SK-N-SH (cell line): ENCODE results near the gene WASHC3.

Experiments used
- MEF2A ChIP-seq: IDR thresholded peaks from 2 replicates; pipeline ENCODE4 v1.4.0; 2012; ENCODE audit warnings: low read depth, borderline replicate concordance
- NFIC ChIP-seq: IDR thresholded peaks from 2 replicates; pipeline ENCODE4 v1.4.0; 2012; ENCODE audit warnings: borderline replicate concordance
- TAF1 ChIP-seq: IDR thresholded peaks from 2 replicates; pipeline ENCODE4 v1.6.1; 2012; ENCODE audit warnings: low read depth, mild to moderate bottlenecking, low read length, moderate library complexity, borderline replicate concordance
- USF2 ChIP-seq: fragments of 150-350 bp; IDR thresholded peaks from 2 replicates; pipeline ENCODE4 v1.6.1; 2017; ENCODE audit warnings: antibody characterized with exemption, low read length, low read depth, borderline replicate concordance
- TF ChIP-seq, protein P1 (sequence below): fragments of 200-600 bp; sonication (generic); IDR thresholded peaks from 2 replicates; pipeline ENCODE4 v1.6.1; 2017; ENCODE audit warnings: antibody characterized with exemption, mild to moderate bottlenecking, moderate library complexity

DNA sequence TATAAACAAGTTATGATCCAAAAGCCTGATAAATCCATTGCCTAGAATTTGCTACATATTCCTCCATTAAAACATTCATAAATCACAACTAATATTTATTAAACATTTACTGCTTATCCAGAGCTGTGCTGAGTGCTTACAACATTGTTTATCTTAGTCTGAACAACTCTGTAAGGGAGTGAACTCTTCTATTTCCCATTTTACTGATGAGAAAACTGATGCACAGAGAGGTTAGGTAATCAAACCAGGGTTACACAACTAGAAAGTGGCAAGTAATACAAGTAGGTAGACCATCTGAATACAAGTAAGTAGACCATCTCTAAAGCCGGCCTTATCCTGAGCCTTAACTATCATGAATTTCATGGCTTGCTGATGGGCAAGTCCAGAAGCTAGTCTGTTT is 39.5 kb downstream of the WASHC3 start:
- TF ChIP-seq NFIC = no peak
- no peak for TF ChIP-seq USF2
- TF ChIP-seq TAF1 = no peak
- TF ChIP-seq MEF2A = no peak
- TF ChIP-seq, protein P1, sequence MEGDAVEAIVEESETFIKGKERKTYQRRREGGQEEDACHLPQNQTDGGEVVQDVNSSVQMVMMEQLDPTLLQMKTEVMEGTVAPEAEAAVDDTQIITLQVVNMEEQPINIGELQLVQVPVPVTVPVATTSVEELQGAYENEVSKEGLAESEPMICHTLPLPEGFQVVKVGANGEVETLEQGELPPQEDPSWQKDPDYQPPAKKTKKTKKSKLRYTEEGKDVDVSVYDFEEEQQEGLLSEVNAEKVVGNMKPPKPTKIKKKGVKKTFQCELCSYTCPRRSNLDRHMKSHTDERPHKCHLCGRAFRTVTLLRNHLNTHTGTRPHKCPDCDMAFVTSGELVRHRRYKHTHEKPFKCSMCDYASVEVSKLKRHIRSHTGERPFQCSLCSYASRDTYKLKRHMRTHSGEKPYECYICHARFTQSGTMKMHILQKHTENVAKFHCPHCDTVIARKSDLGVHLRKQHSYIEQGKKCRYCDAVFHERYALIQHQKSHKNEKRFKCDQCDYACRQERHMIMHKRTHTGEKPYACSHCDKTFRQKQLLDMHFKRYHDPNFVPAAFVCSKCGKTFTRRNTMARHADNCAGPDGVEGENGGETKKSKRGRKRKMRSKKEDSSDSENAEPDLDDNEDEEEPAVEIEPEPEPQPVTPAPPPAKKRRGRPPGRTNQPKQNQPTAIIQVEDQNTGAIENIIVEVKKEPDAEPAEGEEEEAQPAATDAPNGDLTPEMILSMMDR = no peak
